ENCODE results near the gene SWAP70.
A peak's percentile ranks its signal among the peaks of the same experiment; 100 is the strongest.

SWAP70 gene

GRCh38 chr11:9732453-9732852 is 68.6 kb downstream of the SWAP70 start:
- TF ChIP-seq CTCF (conservative IDR thresholded peaks at IDR 0.05; ENCODE audit: low read depth, low read length): no peak

GRCh38 chr11:9733212-9733611 is 69.3 kb downstream of the SWAP70 start:
- no peak for TF ChIP-seq CTCF (conservative IDR thresholded peaks at IDR 0.05; ENCODE audit: low read depth, low read length)
- DNase-seq (ENCODE audit: low read depth): no peak

More at GRCh38 chr11:9732453-9732852, 68.6 kb downstream of the SWAP70 start:
- no peak overlapping the region for H3K4me3 ChIP-seq (ENCODE audit: low read depth, low read length)
- no peak for DNase-seq (ENCODE audit: low read depth)

GRCh38 chr11:9735236-9735635 is 71.4 kb downstream of the SWAP70 start:
- no peak for DNase-seq (ENCODE audit: low read depth)
- TF ChIP-seq CTCF (conservative IDR thresholded peaks at IDR 0.05; ENCODE audit: low read depth, low read length): no peak
- no peak overlapping the region for H3K4me3 ChIP-seq (ENCODE audit: low read depth, low read length)

More at GRCh38 chr11:9733212-9733611, 69.3 kb downstream of the SWAP70 start:
- H3K4me3 ChIP-seq (ENCODE audit: low read depth, low read length): no peak overlapping the region

GRCh38 chr11:9735919-9736318 is 72.0 kb downstream of the SWAP70 start:
- no peak for DNase-seq (ENCODE audit: low read depth)
- H3K4me3 ChIP-seq (ENCODE audit: low read depth, low read length): no peak overlapping the region
- TF ChIP-seq CTCF (conservative IDR thresholded peaks at IDR 0.05; ENCODE audit: low read depth, low read length): no peak

GRCh38 chr11:9736365-9736764 is 72.5 kb downstream of the SWAP70 start:
- H3K4me3 ChIP-seq (ENCODE audit: low read depth, low read length): no peak overlapping the region
- DNase-seq (ENCODE audit: low read depth): no peak
- TF ChIP-seq CTCF (conservative IDR thresholded peaks at IDR 0.05; ENCODE audit: low read depth, low read length): no peak

- TF ChIP-seq CTCF (conservative IDR thresholded peaks at IDR 0.05; ENCODE audit: low read depth, low read length): no peak
- H3K4me3 ChIP-seq (ENCODE audit: low read depth, low read length): no peak overlapping the region
- DNase-seq (ENCODE audit: low read depth): peak; percentile 42
Observed at GRCh38 chr11:9738116-9738515, 74.2 kb downstream of the SWAP70 start.

GRCh38 chr11:9738707-9739106 is 74.8 kb downstream of the SWAP70 start:
- no peak for TF ChIP-seq CTCF (conservative IDR thresholded peaks at IDR 0.05; ENCODE audit: low read depth, low read length)
- no peak overlapping the region for H3K4me3 ChIP-seq (ENCODE audit: low read depth, low read length)
- no peak for DNase-seq (ENCODE audit: low read depth)

All from choroid plexus epithelial cell (primary cell).